Measurements from ENCODE around the gene NAT8L.

NAT8L gene

GRCh38 chr4:2076908-2077536, 17.9 kb downstream of the NAT8L start:
- no peak for DNase-seq

GRCh38 chr4:2077537-2078460, 18.7 kb downstream of the NAT8L start:
- no peak for DNase-seq

GRCh38 chr4:2078584-2078983, 19.5 kb downstream of the NAT8L start:
- no peak for DNase-seq

- DNase-seq: no peak
These were observed 19.9 kb downstream of the NAT8L start for GRCh38 chr4:2079006-2079405.

- no peak for DNase-seq
These were observed 20.8 kb downstream of the NAT8L start for GRCh38 chr4:2079926-2080325.

- no peak for DNase-seq
These were observed 21.5 kb downstream of the NAT8L start for GRCh38 chr4:2080429-2081300.

GRCh38 chr4:2081540-2081939, 22.4 kb downstream of the NAT8L start:
- no peak for DNase-seq

GRCh38 chr4:2082118-2082517, 23.0 kb downstream of the NAT8L start:
- no peak for DNase-seq

- no peak for DNase-seq
These were observed 23.5 kb downstream of the NAT8L start for GRCh38 chr4:2082627-2083026.

GRCh38 chr4:2083116-2083825, 24.1 kb downstream of the NAT8L start:
- no peak for DNase-seq

- DNase-seq: no peak
These were observed 24.7 kb downstream of the NAT8L start for GRCh38 chr4:2083826-2084160.

GRCh38 chr4:2084316-2084715, 25.2 kb downstream of the NAT8L start:
- no peak for DNase-seq

- DNase-seq: no peak
These were observed 26.4 kb downstream of the NAT8L start for GRCh38 chr4:2085496-2085901.

- no peak for DNase-seq
These were observed 28.0 kb downstream of the NAT8L start for GRCh38 chr4:2087170-2087569.

- DNase-seq: no peak
These were observed 30.1 kb downstream of the NAT8L start for GRCh38 chr4:2089222-2089621.

GRCh38 chr4:2090642-2091041, 31.5 kb downstream of the NAT8L start:
- no peak for DNase-seq

- DNase-seq: no peak
These were observed 33.0 kb downstream of the NAT8L start for GRCh38 chr4:2091990-2092668.

- DNase-seq: no peak
These were observed 33.5 kb downstream of the NAT8L start for GRCh38 chr4:2092669-2093053.

GRCh38 chr4:2093265-2093664, 34.1 kb downstream of the NAT8L start:
- no peak for DNase-seq

GRCh38 chr4:2094545-2094944, 35.4 kb downstream of the NAT8L start:
- DNase-seq: no peak

- DNase-seq: no peak
These were observed 36.3 kb downstream of the NAT8L start for GRCh38 chr4:2095236-2096072.

Data from fibroblast of skin of right biceps (primary cell).